ENCODE results near the gene MRPL24. TPM values are rescaled to one million over a fixed set of nuclear protein-coding genes. Genes with fewer than 3 reads are reported as not detected.

The MRPL24 gene
- total and polyA plus RNA-seq, 2 of the 13 experiments (the other 11 are each of a cell fraction or from before 2014, with no cell fraction given): 38.1 to 42.9 TPM

DNA sequence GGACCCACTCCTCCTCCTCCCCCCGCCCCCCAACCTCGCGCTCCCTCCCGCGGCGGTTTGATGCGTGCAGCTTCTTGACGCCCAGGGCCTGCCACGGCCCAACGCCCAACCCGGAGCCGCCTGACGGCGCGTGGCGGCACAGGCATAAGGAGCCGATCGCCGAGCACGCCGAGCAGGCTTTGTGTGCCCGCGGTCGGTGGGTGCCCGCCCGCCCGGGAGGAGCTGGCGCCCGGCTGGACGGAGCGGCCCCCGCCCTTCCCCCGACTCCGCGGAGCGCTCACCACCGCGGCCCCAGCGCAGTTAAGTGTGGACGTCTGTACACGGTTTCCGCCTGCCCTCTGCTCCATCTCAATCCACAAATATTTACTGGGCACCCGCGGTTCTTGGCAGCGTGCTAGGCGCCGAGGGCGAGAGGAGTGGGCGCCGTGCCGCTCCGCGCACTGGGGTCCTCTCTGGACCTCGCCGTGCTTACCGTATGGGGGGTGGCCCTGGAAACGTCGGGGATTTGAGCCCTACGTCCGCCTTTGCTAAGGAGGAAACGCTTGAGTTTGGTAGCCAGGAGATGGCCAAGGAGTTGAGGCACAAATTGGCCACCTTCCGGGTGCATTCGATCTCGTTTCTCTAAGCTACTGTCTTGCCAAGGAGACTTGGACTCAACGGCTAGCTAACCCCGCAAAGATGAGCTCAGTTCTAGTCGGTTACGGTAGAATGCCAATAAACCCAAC lies 11.0 kb upstream of the MRPL24 start (continued):
- TF ChIP-seq TARDBP (CRISPR knock-in tag; IDR thresholded peaks at IDR 0.05) (peak; percentile 73; the same call in 1 of the 2 replicates), RORA (CRISPR knock-in tag; IDR thresholded peaks at IDR 0.05) (no peak), ZBTB4 (CRISPR knock-in tag; IDR thresholded peaks at IDR 0.05; ENCODE audit: borderline replicate concordance) (no peak), LCORL (IDR thresholded peaks at IDR 0.05) (no peak), LCORL (CRISPR knock-in tag; IDR thresholded peaks at IDR 0.05) (0 out of 2 replicates have a peak, but pooled peaks have one; percentile 12), ZSCAN29 (CRISPR knock-in tag; conservative IDR thresholded peaks at IDR 0.05) (peak; percentile 63; the same call in 1 of the 2 replicates), ZNF337 (CRISPR knock-in tag; IDR thresholded peaks at IDR 0.05; ENCODE audit: borderline replicate concordance, low read depth) (no peak), BCLAF1 (IDR thresholded peaks at IDR 0.05) (no peak), ZNF34 (CRISPR knock-in tag; IDR thresholded peaks at IDR 0.05; ENCODE audit: borderline replicate concordance) (0 out of 2 replicates have a peak, but pooled peaks have one; percentile 57), ZKSCAN5 (CRISPR knock-in tag; IDR thresholded peaks at IDR 0.05) (no peak), SCMH1 (CRISPR knock-in tag; IDR thresholded peaks at IDR 0.05; ENCODE audit: borderline replicate concordance) (no peak), FOXA1 (IDR thresholded peaks at IDR 0.05) (no peak), FOXA1 (CRISPR knock-in tag; IDR thresholded peaks at IDR 0.05) (peak; percentile 35; the same call in 1 of the 2 replicates), REPIN1 (CRISPR knock-in tag; IDR thresholded peaks at IDR 0.05; ENCODE audit: borderline replicate concordance, low read depth) (peak; percentile 47; the same call in 1 of the 2 replicates), KLF6 (CRISPR knock-in tag; IDR thresholded peaks at IDR 0.05) (no peak; the same call in 1 of the 2 replicates), ATF4 (CRISPR knock-in tag; IDR thresholded peaks at IDR 0.05) (0 out of 4 replicates have a peak, but pooled peaks of 1 of the 2 experiments have one; percentile 44), HMG20A (CRISPR knock-in tag; IDR thresholded peaks at IDR 0.05; ENCODE audit: borderline replicate concordance) (no peak), GZF1 (CRISPR knock-in tag; IDR thresholded peaks at IDR 0.05) (no peak; the same call in none of the 2 replicates), ZNF839 (CRISPR knock-in tag; IDR thresholded peaks at IDR 0.05; ENCODE audit: borderline replicate concordance) (peak; percentile 34; the same call in 1 of the 2 replicates), MEIS2 (CRISPR knock-in tag; IDR thresholded peaks at IDR 0.05) (0 out of 2 replicates have a peak, but pooled peaks have one; percentile 74), ZNF616 (CRISPR knock-in tag; IDR thresholded peaks at IDR 0.05; ENCODE audit: low read depth) (peak; percentile 61), NR3C1 (CRISPR knock-in tag; IDR thresholded peaks at IDR 0.05) (no peak)
- TF ChIP-seq, protein P1, sequence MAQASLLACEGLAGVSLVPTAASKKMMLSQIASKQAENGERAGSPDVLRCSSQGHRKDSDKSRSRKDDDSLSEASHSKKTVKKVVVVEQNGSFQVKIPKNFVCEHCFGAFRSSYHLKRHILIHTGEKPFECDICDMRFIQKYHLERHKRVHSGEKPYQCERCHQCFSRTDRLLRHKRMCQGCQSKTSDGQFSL (CRISPR knock-in tag; IDR thresholded peaks at IDR 0.05): 0 out of 2 replicates have a peak, but pooled peaks have one; percentile 27

Data from HepG2 (cell line).